GM23248 (cell line): Measurements from ENCODE around the gene FMNL3.

Experiments
- EZH2 ChIP-seq: fragments of 200-600 bp; sonication (generic); IDR thresholded peaks from 2 replicates; pipeline ENCODE4 v1.6.1; 2018; ENCODE audit warnings: antibody characterized with exemption, mild to moderate bottlenecking; ENCODE audit not compliant: insufficient read depth, poor library complexity, severe bottlenecking
- EZH2phosphoT487 ChIP-seq: fragments of 200-600 bp; sonication (generic); IDR thresholded peaks from 2 replicates; pipeline ENCODE4 v1.6.1; 2018; ENCODE audit warnings: antibody characterized with exemption, moderate library complexity, mild to moderate bottlenecking, low read depth; ENCODE audit not compliant: insufficient read depth

DNA sequence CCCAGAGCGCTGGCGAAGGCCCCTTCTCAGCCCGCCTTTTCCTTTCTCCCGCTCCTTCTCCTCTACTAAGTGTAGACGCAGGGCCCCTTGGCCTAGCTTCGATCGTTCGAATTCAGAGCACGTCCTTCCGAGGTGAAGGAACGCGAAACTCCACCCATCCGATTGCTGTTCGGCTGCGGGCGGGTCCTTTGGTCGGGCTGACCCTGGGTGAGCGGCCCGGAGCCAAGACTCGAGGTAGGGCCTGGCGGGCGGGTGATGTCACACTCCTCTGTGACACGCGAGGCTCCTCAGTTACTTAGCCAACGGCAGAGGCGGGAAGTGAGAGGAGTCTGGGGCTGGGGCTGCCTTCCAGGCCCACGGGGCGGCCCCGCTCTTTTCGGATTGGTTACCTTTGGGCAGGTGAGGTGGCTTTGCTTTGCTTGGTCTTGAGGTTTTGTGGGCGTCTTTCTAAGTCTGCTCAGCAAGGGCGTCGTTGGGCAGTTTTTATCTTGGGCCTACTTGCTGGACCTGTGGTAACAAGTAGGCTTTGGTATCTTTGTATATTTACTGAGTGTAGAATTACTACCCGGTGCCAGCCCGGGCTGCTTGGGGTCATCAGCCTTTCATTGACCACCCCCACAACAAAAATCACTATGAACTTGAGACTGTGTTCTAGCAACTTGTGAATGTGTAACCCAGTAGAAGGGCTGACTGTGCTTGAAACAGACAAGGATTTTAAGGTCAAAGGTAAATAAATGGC lies 34.8 kb upstream of the FMNL3 start:
- no peak for TF ChIP-seq EZH2
- no peak for TF ChIP-seq EZH2phosphoT487
